ENCODE results near the gene NDUFB10.

DNA sequence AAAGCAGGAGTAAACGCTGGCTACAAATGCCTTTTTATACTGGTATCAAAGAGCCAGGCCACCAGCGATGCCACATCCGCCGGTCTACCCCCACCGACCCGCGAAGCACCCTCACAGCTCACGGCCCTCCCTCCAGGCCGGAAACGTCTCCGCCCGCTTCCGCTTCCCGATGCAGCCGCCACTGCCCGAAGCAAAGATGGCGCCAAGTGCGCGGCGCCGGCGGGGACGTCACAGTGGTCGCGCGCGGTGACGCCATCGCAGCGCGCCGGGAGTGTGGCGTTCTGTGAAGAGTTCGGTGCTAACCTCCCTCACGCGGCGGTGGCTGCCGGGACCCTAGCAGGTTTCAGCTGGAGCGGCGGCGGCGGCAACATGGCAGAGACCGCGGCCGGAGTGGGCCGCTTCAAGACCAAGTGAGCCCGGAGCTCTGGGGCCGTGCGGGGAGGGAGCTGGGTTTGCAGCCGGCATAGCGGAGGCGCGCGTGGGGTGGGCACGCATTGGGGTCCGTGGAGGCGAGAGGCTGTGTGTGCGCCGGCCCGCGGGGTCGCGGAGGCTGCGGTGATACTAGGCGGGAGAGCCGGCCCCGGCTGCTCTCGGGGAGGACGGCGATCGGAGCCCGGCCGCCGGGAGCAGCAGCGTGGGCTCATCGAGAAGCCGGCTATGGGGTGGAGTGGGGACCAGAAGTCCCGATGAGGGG, 12.6 kb downstream of the NDUFB10 start, which contains the start of gene TBL3:
- TF ChIP-seq, protein P1, sequence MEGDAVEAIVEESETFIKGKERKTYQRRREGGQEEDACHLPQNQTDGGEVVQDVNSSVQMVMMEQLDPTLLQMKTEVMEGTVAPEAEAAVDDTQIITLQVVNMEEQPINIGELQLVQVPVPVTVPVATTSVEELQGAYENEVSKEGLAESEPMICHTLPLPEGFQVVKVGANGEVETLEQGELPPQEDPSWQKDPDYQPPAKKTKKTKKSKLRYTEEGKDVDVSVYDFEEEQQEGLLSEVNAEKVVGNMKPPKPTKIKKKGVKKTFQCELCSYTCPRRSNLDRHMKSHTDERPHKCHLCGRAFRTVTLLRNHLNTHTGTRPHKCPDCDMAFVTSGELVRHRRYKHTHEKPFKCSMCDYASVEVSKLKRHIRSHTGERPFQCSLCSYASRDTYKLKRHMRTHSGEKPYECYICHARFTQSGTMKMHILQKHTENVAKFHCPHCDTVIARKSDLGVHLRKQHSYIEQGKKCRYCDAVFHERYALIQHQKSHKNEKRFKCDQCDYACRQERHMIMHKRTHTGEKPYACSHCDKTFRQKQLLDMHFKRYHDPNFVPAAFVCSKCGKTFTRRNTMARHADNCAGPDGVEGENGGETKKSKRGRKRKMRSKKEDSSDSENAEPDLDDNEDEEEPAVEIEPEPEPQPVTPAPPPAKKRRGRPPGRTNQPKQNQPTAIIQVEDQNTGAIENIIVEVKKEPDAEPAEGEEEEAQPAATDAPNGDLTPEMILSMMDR (IDR thresholded peaks at IDR 0.05), result peak in 1 of 3 experiments; percentile 18
- peak; percentile 50 for TF ChIP-seq POLR2A (IDR thresholded peaks at IDR 0.05)

Data from testis (tissue), 2 donors.